ENCODE results near the gene SUSD2.
"Not testable (repeated sequence)": the region's sequence is repeated elsewhere in the genome, so short reads cannot be mapped to it uniquely, and the experiment has no call there.

SUSD2 gene

GRCh38 chr22:24134090-24134846, 47.0 kb upstream of the SUSD2 start:
- no peak for ATAC-seq
- TF ChIP-seq GLIS3 (CRISPR knock-in tag; IDR thresholded peaks at IDR 0.05) (no peak), ZNF8 (CRISPR knock-in tag; IDR thresholded peaks at IDR 0.05) (no peak), ESRRG (CRISPR knock-in tag; IDR thresholded peaks at IDR 0.05) (no peak), RARB (CRISPR knock-in tag; IDR thresholded peaks at IDR 0.05) (no peak), ZC3H10 (CRISPR knock-in tag; IDR thresholded peaks at IDR 0.05) (no peak), CSRNP3 (CRISPR knock-in tag; IDR thresholded peaks at IDR 0.05) (no peak), OSR1 (CRISPR knock-in tag; IDR thresholded peaks at IDR 0.05) (no peak), CREB5 (CRISPR knock-in tag; IDR thresholded peaks at IDR 0.05; ENCODE audit: low read depth) (no peak), POU6F1 (CRISPR knock-in tag; IDR thresholded peaks at IDR 0.05; ENCODE audit: borderline replicate concordance, low read depth) (no peak)

- not testable (repeated sequence) for ATAC-seq
Observed at GRCh38 chr22:24136533-24136932, 44.8 kb upstream of the SUSD2 start.

- TF ChIP-seq CSDC2 (CRISPR knock-in tag; IDR thresholded peaks at IDR 0.05) (peak; percentile 25; the same call in 1 of the 2 replicates), RARB (CRISPR knock-in tag; IDR thresholded peaks at IDR 0.05) (no peak)
Observed at GRCh38 chr22:24137595-24137994, 43.7 kb upstream of the SUSD2 start.

GRCh38 chr22:24138649-24139420, 42.5 kb upstream of the SUSD2 start:
- ATAC-seq = peak; percentile 75
- TF ChIP-seq BACH2 (CRISPR knock-in tag; IDR thresholded peaks at IDR 0.05; ENCODE audit: borderline replicate concordance) = no peak
- peak; percentile 75; the same call in 1 of the 2 replicates for TF ChIP-seq SNAI2 (CRISPR knock-in tag; IDR thresholded peaks at IDR 0.05)
- TF ChIP-seq CREB5 (CRISPR knock-in tag; IDR thresholded peaks at IDR 0.05; ENCODE audit: low read depth) = no peak
- no peak for TF ChIP-seq ARNTL (CRISPR knock-in tag; IDR thresholded peaks at IDR 0.05; ENCODE audit: borderline replicate concordance, low read depth)
- 0 out of 2 replicates have a peak, but pooled peaks have one; percentile 41 for TF ChIP-seq ZFP3 (CRISPR knock-in tag; IDR thresholded peaks at IDR 0.05)
- no peak for TF ChIP-seq ZFP30 (CRISPR knock-in tag; IDR thresholded peaks at IDR 0.05)
- TF ChIP-seq TCF4 (CRISPR knock-in tag; IDR thresholded peaks at IDR 0.05; ENCODE audit: borderline replicate concordance) = no peak
- TF ChIP-seq CSRNP3 (CRISPR knock-in tag; IDR thresholded peaks at IDR 0.05) = no peak
- no peak for TF ChIP-seq ZNF565 (CRISPR knock-in tag; conservative IDR thresholded peaks at IDR 0.05; ENCODE audit: low read depth)
- TF ChIP-seq ZNF70 (CRISPR knock-in tag; IDR thresholded peaks at IDR 0.05) = no peak
- TF ChIP-seq TOX (CRISPR knock-in tag; IDR thresholded peaks at IDR 0.05; ENCODE audit: borderline replicate concordance) = no peak
- no peak for TF ChIP-seq OSR1 (CRISPR knock-in tag; IDR thresholded peaks at IDR 0.05)
- no peak for TF ChIP-seq POU6F1 (CRISPR knock-in tag; IDR thresholded peaks at IDR 0.05; ENCODE audit: borderline replicate concordance, low read depth)
- no peak for TF ChIP-seq PPARA (CRISPR knock-in tag; IDR thresholded peaks at IDR 0.05; ENCODE audit: borderline replicate concordance)
- no peak for TF ChIP-seq RARB (CRISPR knock-in tag; IDR thresholded peaks at IDR 0.05)
- peak; percentile 59; the same call in 1 of the 2 replicates for TF ChIP-seq ISL1 (CRISPR knock-in tag; IDR thresholded peaks at IDR 0.05)
- peak; percentile 66; the same call in 1 of the 2 replicates for TF ChIP-seq CSDC2 (CRISPR knock-in tag; IDR thresholded peaks at IDR 0.05)
- no peak for TF ChIP-seq GLIS3 (CRISPR knock-in tag; IDR thresholded peaks at IDR 0.05)
- no peak for TF ChIP-seq PATZ1 (CRISPR knock-in tag; IDR thresholded peaks at IDR 0.05; ENCODE audit: borderline replicate concordance)
- no peak for TF ChIP-seq ZNF8 (CRISPR knock-in tag; IDR thresholded peaks at IDR 0.05)

More at GRCh38 chr22:24137595-24137994, 43.7 kb upstream of the SUSD2 start:
- peak; percentile 73 for ATAC-seq

Data from SK-N-SH treated with all-trans-retinoic acid at 6 μM for 48 hours (cell line).